H1 (cell line): ENCODE measurements around the gene NUP155. TPM values are rescaled to one million over a fixed set of nuclear protein-coding genes. Genes with fewer than 3 reads are reported as not detected.

ENCODE experiments used
- CTCF ChIA-PET: fragments of 300-600 bp; sonication (Branson Sonifier 250); formaldehyde crosslinking; loops from one replicate; lab custom pipeline; 2021; ENCODE audit not compliant: partially characterized antibody; lab: Charles Lee
- POLR2A ChIA-PET: fragments of 300-600 bp; sonication (Branson Sonifier 250); formaldehyde crosslinking; loops from one replicate; lab custom pipeline; 2021; ENCODE audit warnings: inconsistent platforms; ENCODE audit not compliant: partially characterized antibody; lab: Charles Lee
- DNase-seq, 2 experiments: peaks; one replicate each; pipeline versions ENCODE4 v3.0.0 to v3.0.0-alpha.2; 2010 to 2022; ENCODE audit warnings: low spot score in 2 of 2, low read depth in 1 of 2, mixed read lengths in 1 of 2
- FAIRE-seq: peaks from 2 replicates; lab custom pipeline; 2011; peaks lifted over from hg19 to GRCh38; lab: Jason Lieb, UNC
- H2AFZ ChIP-seq: 2 replicates; pipeline ENCODE4 v1.8.1; 2012; ENCODE audit warnings: low read length, inconsistent platforms
- H2AK5ac ChIP-seq: 2 replicates; pipeline ENCODE4 v1.6.1; 2013; ENCODE audit warnings: low read depth, low read length
- H2BK120ac ChIP-seq: replicated peaks from 2 replicates; pipeline ENCODE3; 2013; ENCODE audit warnings: low read depth, low read length, inconsistent platforms
- H2BK12ac ChIP-seq: 2 replicates; pipeline ENCODE4 v1.6.1; 2013; ENCODE audit warnings: low read depth, low read length
- H2BK15ac ChIP-seq: 2 replicates; pipeline ENCODE4 v1.6.1; 2013; ENCODE audit warnings: low read length
- H2BK20ac ChIP-seq: 2 replicates; pipeline ENCODE4 v1.6.1; 2013; ENCODE audit warnings: low read length
- H2BK5ac ChIP-seq: 2 replicates; pipeline ENCODE4 v1.6.1; 2013; ENCODE audit warnings: low read depth, low read length
- H3K14ac ChIP-seq: 2 replicates; pipeline ENCODE4 v1.6.1; 2013; ENCODE audit warnings: inconsistent platforms; ENCODE audit not compliant: insufficient read length
- H3K18ac ChIP-seq: 2 replicates; pipeline ENCODE4 v1.6.1; 2013; ENCODE audit warnings: low read length; ENCODE audit errors: extremely low read depth
- H3K23ac ChIP-seq: 2 replicates; pipeline ENCODE4 v1.6.1; 2013; ENCODE audit warnings: inconsistent platforms; ENCODE audit not compliant: insufficient read length
- H3K23me2 ChIP-seq: 2 replicates; pipeline ENCODE4 v1.6.1; 2013; ENCODE audit warnings: low read depth, low read length
- H3K27ac ChIP-seq: 2 replicates; pipeline ENCODE4 v1.6.1; 2011; ENCODE audit warnings: low read depth, low read length, inconsistent platforms
- H3K27me3 ChIP-seq, 4 experiments: replicated peaks in 1 of 4; 1 replicate in 1 of 4; 2 replicates in 3 of 4; pipeline versions ENCODE4 v1.6.1 to v1.8.1; 2011 to 2013; ENCODE audit warnings: low read length in 3 of 4, mild to moderate bottlenecking in 3 of 4, inconsistent platforms in 2 of 4, mixed read lengths in 2 of 4, moderate library complexity in 1 of 4; ENCODE audit not compliant: control insufficient read depth in 3 of 4, insufficient read depth in 3 of 4; ENCODE audit errors: extremely low read depth in 1 of 4
- H3K36me3 ChIP-seq, 4 experiments: 2 replicates each; pipeline versions ENCODE4 v1.6.1 to v1.8.1; 2011 to 2013; ENCODE audit warnings: mild to moderate bottlenecking in 4 of 4, low read length in 3 of 4, moderate library complexity in 2 of 4, control low read depth in 1 of 4, inconsistent platforms in 1 of 4; ENCODE audit not compliant: insufficient read depth in 4 of 4, control insufficient read depth in 2 of 4
- H3K4ac ChIP-seq: replicated peaks from 2 replicates; pipeline ENCODE3; 2013; ENCODE audit warnings: low read length, low read depth, mixed read lengths, inconsistent platforms; ENCODE audit not compliant: insufficient read length
- H3K4me1 ChIP-seq, 4 experiments: replicated peaks in 1 of 4; 1 replicate in 1 of 4; 2 replicates in 3 of 4; pipeline versions ENCODE4 v1.6.1 to v1.8.1; 2011 to 2013; ENCODE audit warnings: low read length in 3 of 4, inconsistent platforms in 2 of 4, mixed read lengths in 1 of 4; ENCODE audit not compliant: insufficient read depth in 4 of 4, control insufficient read depth in 3 of 4
- H3K4me2 ChIP-seq, 2 experiments: 2 replicates each; pipeline versions ENCODE4 v1.6.1 to v1.8.1; 2011 to 2013; ENCODE audit warnings: low read depth in 2 of 2, low read length in 2 of 2, control low read depth in 1 of 2, inconsistent platforms in 1 of 2, mild to moderate bottlenecking in 1 of 2; ENCODE audit not compliant: insufficient read depth in 1 of 2
- H3K4me3 ChIP-seq, 4 experiments: fragments of 200-600, 300-600 bp in 1 of 4; sonication (generic), shearing (Covaris generic), sonication (Bioruptor Twin) in 1 of 4; 2 replicates each; pipeline versions ENCODE4 v1.5.1 to v1.8.1; 2011 to 2016; ENCODE audit warnings: low read length in 4 of 4, low read depth in 3 of 4, control low read depth in 2 of 4, inconsistent platforms in 2 of 4, mild to moderate bottlenecking in 2 of 4, mixed read lengths in 1 of 4, moderate library complexity in 1 of 4; ENCODE audit not compliant: insufficient read depth in 2 of 4; ENCODE audit errors: extremely low read depth in 1 of 4
- H3K56ac ChIP-seq: replicated peaks from 2 replicates; pipeline ENCODE3; 2013; ENCODE audit warnings: low read depth, mild to moderate bottlenecking, mixed read lengths, low read length, inconsistent platforms; ENCODE audit not compliant: insufficient read length
- H3K79me1 ChIP-seq: 2 replicates; pipeline ENCODE4 v1.6.1; 2013; ENCODE audit warnings: low read depth, low read length, control low read depth
- H3K79me2 ChIP-seq, 2 experiments: 2 replicates each; pipeline versions ENCODE4 v1.6.1 to v1.8.1; 2012 to 2013; ENCODE audit warnings: low read length in 2 of 2, mild to moderate bottlenecking in 2 of 2, inconsistent platforms in 1 of 2; ENCODE audit not compliant: insufficient read depth in 2 of 2, control insufficient read depth in 1 of 2
- H3K9ac ChIP-seq, 4 experiments: replicated peaks in 1 of 4; 1 replicate in 1 of 4; 2 replicates in 3 of 4; pipeline versions ENCODE4 v1.6.1 to v1.8.1; 2011 to 2013; ENCODE audit warnings: low read depth in 3 of 4, low read length in 3 of 4, control low read depth in 2 of 4, mild to moderate bottlenecking in 2 of 4, moderate library complexity in 2 of 4, inconsistent platforms in 1 of 4; ENCODE audit errors: extremely low read depth in 1 of 4
- H3K9me3 ChIP-seq, 2 experiments: 2 replicates each; pipeline versions ENCODE4 v1.6.1 to v1.8.1; 2012 to 2013; ENCODE audit warnings: mild to moderate bottlenecking in 2 of 2, moderate library complexity in 2 of 2, control low read depth in 1 of 2, inconsistent platforms in 1 of 2, low read depth in 1 of 2, low read length in 1 of 2, mixed read lengths in 1 of 2; ENCODE audit not compliant: insufficient read depth in 2 of 2
- H4K20me1 ChIP-seq, 2 experiments: replicated peaks in 1 of 2; 2 replicates each; pipeline versions ENCODE3 to v1.8.1; 2011 to 2013; ENCODE audit warnings: inconsistent platforms in 2 of 2, low read length in 2 of 2, mild to moderate bottlenecking in 1 of 2; ENCODE audit not compliant: insufficient read depth in 2 of 2, control insufficient read depth in 1 of 2
- H4K5ac ChIP-seq: 2 replicates; pipeline ENCODE4 v1.6.1; 2013; ENCODE audit warnings: low read length, low read depth, mixed read lengths, inconsistent platforms; ENCODE audit not compliant: insufficient read length
- H4K8ac ChIP-seq: 2 replicates; pipeline ENCODE4 v1.8.0; 2013; ENCODE audit warnings: mild to moderate bottlenecking, moderate library complexity, low read length, inconsistent platforms; ENCODE audit not compliant: insufficient read depth; ENCODE audit errors: extremely low read depth
- H4K91ac ChIP-seq: replicated peaks from 2 replicates; pipeline ENCODE3; 2013; ENCODE audit warnings: low read length, mixed read lengths, inconsistent platforms; ENCODE audit not compliant: insufficient read length
- EZH2 ChIP-seq: fragments of 200-600 bp; sonication (generic); IDR thresholded peaks from 2 replicates; pipeline ENCODE4 v1.7.1; 2012; ENCODE audit warnings: low read depth, mild to moderate bottlenecking, moderate library complexity, low read length, inconsistent platforms; ENCODE audit not compliant: severe bottlenecking
- FOSL1 ChIP-seq: IDR thresholded peaks from 2 replicates; pipeline ENCODE4 v1.6.1; 2011; ENCODE audit warnings: mild to moderate bottlenecking, low read depth, low read length, moderate library complexity; ENCODE audit not compliant: insufficient read depth
- MAX ChIP-seq: IDR thresholded peaks from 2 replicates; pipeline ENCODE4 v1.6.1; 2012; ENCODE audit warnings: inconsistent platforms
- POLR2AphosphoS5 ChIP-seq: IDR thresholded peaks from 2 replicates; pipeline ENCODE4 v1.6.1; 2011; ENCODE audit warnings: low read depth, low read length
- SAP30 ChIP-seq: fragments of 300-600 bp; sonication (generic); IDR thresholded peaks from 2 replicates; pipeline ENCODE4 v1.7.1; 2012; ENCODE audit warnings: low read length, moderate library complexity, mild to moderate bottlenecking, inconsistent platforms; ENCODE audit not compliant: insufficient read depth, insufficient replicate concordance
- SIN3A ChIP-seq, 2 experiments: IDR thresholded peaks in 1 of 2; conservative IDR thresholded peaks in 1 of 2; 2 replicates each; pipeline ENCODE4 v1.6.1; 2011 to 2012; ENCODE audit warnings: low read length in 2 of 2, improper control_type of control experiment in 1 of 2, low read depth in 1 of 2, mild to moderate bottlenecking in 1 of 2
- ZNF274 ChIP-seq: IDR thresholded peaks from 2 replicates; pipeline ENCODE4 v1.7.0; 2012; ENCODE audit warnings: low read length, borderline replicate concordance; ENCODE audit errors: extremely low read depth
- WGBS, 2 experiments: shearing (Covaris generic) in 1 of 2; methylation state at CpG; one replicate each; pipeline versions ENCODE4 v1.1.6 to v1.1.7; 2013 to 2015; ENCODE audit warnings: low lambda C conversion rate in 2 of 2, mixed read lengths in 2 of 2, inconsistent platforms in 1 of 2, low coverage in 1 of 2, missing lambda C conversion rate in 1 of 2; ENCODE audit not compliant: insufficient replicate concordance in 2 of 2, insufficient coverage in 1 of 2, insufficient read length in 1 of 2; ENCODE audit errors: extremely low coverage in 1 of 2, missing lambda C conversion rate in 1 of 2; 5-methylcytosine and 5-hydroxymethylcytosine counted together
- polyA plus RNA-seq, 7 experiments: library from polyadenylated mRNA; depleted of rRNA in 3 of 7; stranded (reverse) in 5 of 7; unstranded in 2 of 7; fragments of >200 nt in 5 of 7; fragments of 200-250 nt in 2 of 7; gene quantifications; 1 replicate in 5 of 7; 2 replicates in 1 of 7; 4 replicates in 1 of 7; pipeline versions ENCODE4 v1.2.1 to v1.2.3, GENCODE V29; 2011 to 2013; ENCODE audit warnings: missing spikeins in 2 of 7, mixed read lengths in 2 of 7
- total RNA-seq: library from RNA; stranded (reverse); fragmentation: NEBNext Ultra II Directional; extraction: Animal tissue kit (Norgen Biotek cat#: 25700); gene quantifications from 2 replicates; pipeline ENCODE4 v1.2.1, GENCODE V29; 2021

The NUP155 gene
- total and polyA plus RNA-seq, 2 of the 8 experiments (the other 6 are each of a cell fraction or from before 2014, with no cell fraction given), result 27.1 to 91.6 TPM

GRCh38 chr5:37370550-37370863 is 399 bp downstream of the NUP155 start:
- Histone ChIP-seq H2BK20ac (no peak overlapping the region), H3K4me1 (peaks cover 0 to 3% (median 3%) of the 10 kb centered on the region in 4 experiments; a peak in 4 of 7 replicates), H3K56ac (no peak overlapping the region), H3K79me2 (peaks cover 37 to 51% of the 10 kb centered on the region in 2 experiments), H2BK12ac (no peak overlapping the region; the same call in 1 of the 2 replicates), H4K20me1 (peaks cover 3% of the 10 kb centered on the region in 2 experiments), H3K23me2 (peaks cover 3% of the 10 kb centered on the region; the same call in 1 of the 2 replicates), H4K5ac (no peak overlapping the region), H3K23ac (no peak overlapping the region), H2BK5ac (peak overlapping the region; percentile 66; the same call in 1 of the 2 replicates), H3K27ac (peak overlapping the region; percentile 84), H3K14ac (no peak overlapping the region), H3K27me3 (no peaks in the 10 kb centered on the region), H2BK15ac (no peak overlapping the region), H3K9me3 (no peaks in the 10 kb centered on the region), H4K91ac (no peak overlapping the region), H2AFZ (0 out of 2 replicates have a peak overlapping the region, but pooled peaks have one; percentile 6), H2BK120ac (no peak overlapping the region), H4K8ac (peak overlapping the region; percentile 98; the same call in 1 of the 2 replicates), H2AK5ac (peak overlapping the region; percentile 91; the same call in 1 of the 2 replicates), H3K36me3 (peaks cover 0 to 3% (median 0%) of the 10 kb centered on the region in 4 experiments; a peak in 1 of 8 replicates), H3K9ac (peak overlapping the region; percentile 81 to 100 (median 97)), H3K4ac (peak overlapping the region; percentile 29), H3K79me1 (peaks cover 3% of the 10 kb centered on the region; the same call in 1 of the 2 replicates), H3K18ac (no peak overlapping the region), H3K4me3 (peak overlapping the region; percentile 86 to 100 (median 100)), H3K4me2 (peak overlapping the region; percentile 94 to 96)
- FAIRE-seq (no peak), DNase-seq (no peak)
- WGBS, 2 experiments, result 1% methylated on average over 5 of the region's 7 CpGs; no CpG with 5 or more reads in 1 of the 2 experiments
- POLR2A ChIA-PET, result interaction anchor here (0.6 to 2.6 kb wide), 6 partner anchors 9 to 122 kb away, joined by 3 to 19 read pairs (median 4); partner anchors contain the start of genes CPLANE1 and WDR70
- no peak for TF ChIP-seq POLR2AphosphoS5
- TF ChIP-seq SAP30, result peak; percentile 87
- TF ChIP-seq FOSL1, result no peak
- no peak for TF ChIP-seq ZNF274
- TF ChIP-seq SIN3A (conservative IDR thresholded peaks at IDR 0.05 in 1 of 2, IDR thresholded peaks at IDR 0.05 in 1 of 2; ENCODE audit: low read depth in 1 of 2, low read length in 2 of 2), result 0 out of 4 replicates have a peak, but pooled peaks of 1 of the 2 experiments have one; percentile 16
- no peak for TF ChIP-seq MAX
- no peak for TF ChIP-seq EZH2
- CTCF ChIA-PET, result interaction anchor here (1.0 to 1.1 kb wide), 3 partner anchors 9 to 299 kb away, joined by 3 to 5 read pairs (median 3); partner anchors contain the start of genes CPLANE1 and WDR70
